OCI-LY7 (cell line): ENCODE data around the gene GRID2IP.
"Not testable (repeated sequence)": the region's sequence is repeated elsewhere in the genome, so short reads cannot be mapped to it uniquely, and the experiment has no call there.

ENCODE experiments used
- CTCF ChIP-seq: fragments of 200-600 bp; sonication (generic); conservative IDR thresholded peaks from 2 replicates; pipeline ENCODE4 v1.5.1; 2014; ENCODE audit warnings: mild to moderate bottlenecking, antibody characterized with exemption, low read length, moderate library complexity, mixed read lengths
- EZH2phosphoT487 ChIP-seq: fragments of 200-600 bp; sonication (generic); IDR thresholded peaks from 2 replicates; pipeline ENCODE4 v1.6.1; 2018; ENCODE audit warnings: low read depth, borderline replicate concordance, mild to moderate bottlenecking, mixed run types, antibody characterized with exemption, low read length, moderate library complexity, mixed read lengths

GRCh38 chr7:6450591-6450990, 100.7 kb downstream of the GRID2IP start:
- TF ChIP-seq CTCF, EZH2phosphoT487: not testable (repeated sequence)
